ENCODE results near the gene U2AF2.

DNA sequence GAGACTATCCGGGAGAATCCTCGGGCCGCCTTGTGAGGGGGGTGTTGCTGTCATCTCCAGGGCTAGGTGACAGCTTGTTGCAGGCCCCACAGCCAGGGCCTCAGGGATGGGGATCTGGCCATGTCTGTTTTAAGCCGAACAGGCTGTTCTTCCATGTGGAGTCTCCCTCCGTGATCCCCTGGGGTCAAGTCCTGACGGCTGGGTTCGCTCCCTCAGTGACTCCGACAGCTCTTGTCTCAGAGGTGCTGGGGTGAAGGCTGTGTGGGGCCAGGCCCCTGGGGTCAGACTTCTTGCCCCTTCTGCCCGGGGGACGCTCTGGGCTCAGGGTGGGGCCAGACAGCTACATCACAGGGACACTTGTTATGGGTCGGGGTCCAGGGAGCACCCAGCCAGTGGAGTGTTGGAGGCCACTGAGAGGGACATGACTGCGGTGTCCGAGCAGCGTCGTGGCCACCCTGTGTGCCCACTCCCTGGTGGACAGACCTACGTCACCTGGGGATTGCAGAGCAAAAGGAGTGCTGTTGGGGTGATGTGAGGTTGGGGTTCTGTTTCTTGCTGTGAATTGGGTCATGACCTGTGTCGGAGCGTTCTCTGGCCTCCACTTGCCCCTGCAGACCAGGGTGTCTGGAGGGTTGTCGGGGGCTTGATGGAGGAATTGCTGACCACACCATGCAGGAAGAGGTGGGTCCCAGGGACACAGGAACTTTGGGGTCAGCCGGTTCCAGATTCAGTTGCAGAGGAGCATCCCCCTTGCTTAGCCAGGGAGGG is 41.6 kb downstream of the U2AF2 start:
- TF ChIP-seq GATA3 (IDR thresholded peaks at IDR 0.05; ENCODE audit: low read depth, low read length) (no peak), GATA2 (IDR thresholded peaks at IDR 0.05; ENCODE audit: low read depth, low read length) (no peak)

Data from SH-SY5Y (cell line).